Natural killer cell (primary cell): ENCODE data around the gene C19orf85. TPM values are rescaled to one million over a fixed set of nuclear protein-coding genes. Genes with fewer than 3 reads are reported as not detected.

Experiments used
- ATAC-seq, 3 donors: fragments of 150-1000 bp in 2 of 3; fragments of 200-7000 bp in 1 of 3; cut with Tn5 transposase; 1 replicate in 1 of 3; 2 replicates in 2 of 3; pipeline ENCODE4 v1.10.0; 2021; ENCODE audit warnings: mild to moderate bottlenecking in 2 of 3, moderate library complexity in 2 of 3
- DNase-seq, 2 donors: peaks; one replicate each; pipeline versions ENCODE4 v3.0.0 to v3.0.0-alpha.2; 2013 to 2021; ENCODE audit warnings: mixed read lengths in 1 of 2
- H3K27ac ChIP-seq: one replicate; pipeline ENCODE4 v1.5.1; 2013; ENCODE audit warnings: mild to moderate bottlenecking, low read length
- H3K27me3 ChIP-seq: one replicate; pipeline ENCODE4 v1.6.1; 2013; ENCODE audit warnings: low read length; ENCODE audit not compliant: control insufficient read depth, insufficient read depth
- H3K36me3 ChIP-seq: one replicate; pipeline ENCODE4 v1.6.1; 2013; ENCODE audit warnings: low read length; ENCODE audit not compliant: control insufficient read depth, insufficient read depth
- H3K4me1 ChIP-seq: one replicate; pipeline ENCODE4 v1.6.1; 2013; ENCODE audit warnings: low read length; ENCODE audit not compliant: control insufficient read depth, insufficient read depth
- H3K4me3 ChIP-seq: one replicate; pipeline ENCODE4 v1.5.1; 2013; ENCODE audit warnings: low read length
- H3K9me3 ChIP-seq: one replicate; pipeline ENCODE4 v1.6.1; 2013; ENCODE audit warnings: low read length; ENCODE audit not compliant: control insufficient read depth, insufficient read depth
- H3K27ac Mint-ChIP-seq, 2 donors: one replicate each; pipeline ENCODE4 v1.8.0; 2022; ENCODE audit warnings: mild to moderate bottlenecking in 2 of 2, mixed read lengths in 2 of 2, moderate library complexity in 1 of 2
- H3K27me3 Mint-ChIP-seq, 2 donors: one replicate each; pipeline ENCODE4 v1.8.0; 2022; ENCODE audit warnings: low read depth in 2 of 2, mixed read lengths in 2 of 2
- H3K36me3 Mint-ChIP-seq: one replicate; pipeline ENCODE4 v1.8.0; 2022; ENCODE audit warnings: mixed read lengths
- H3K4me1 Mint-ChIP-seq, 2 donors: one replicate each; pipeline ENCODE4 v1.8.0; 2022; ENCODE audit warnings: mixed read lengths in 2 of 2
- H3K4me3 Mint-ChIP-seq: one replicate; pipeline ENCODE4 v1.8.0; 2022; ENCODE audit warnings: mild to moderate bottlenecking, moderate library complexity, mixed read lengths
- H3K9me3 Mint-ChIP-seq, 2 donors: one replicate each; pipeline ENCODE4 v1.8.0; 2022; ENCODE audit warnings: mixed read lengths in 2 of 2
- CTCF ChIP-seq: fragments of 200-600 bp; IDR thresholded peaks from one replicate; pipeline ENCODE4 v1.8.0; 2022; ENCODE audit warnings: antibody characterized with exemption
- WGBS: methylation state at CpG from one replicate; pipeline ENCODE4 v1.1.7; 2013; ENCODE audit warnings: missing lambda C conversion rate; ENCODE audit not compliant: insufficient coverage; 5-methylcytosine and 5-hydroxymethylcytosine counted together
- intact Hi-C: fragments of 100-400 bp; cut with micrococcal nuclease; formaldehyde crosslinking; loops from one replicate; pipeline ENCODE4 v1.14.2; 2022
- total RNA-seq, 4 donors: library from RNA; stranded (reverse); fragments of 120-200 nt in 1 of 4; gene quantifications; one replicate each; pipeline versions ENCODE4 v1.2.3 to v1.2.4, GENCODE V29; 2013 to 2022

C19orf85 gene
- total RNA-seq, 3 donors from 2014 or later (not counting 1 experiment from before 2014, with no cell fraction given), result not detected

GRCh38 chr19:55503502-55504251, 39.1 kb upstream of the C19orf85 start:
- Mint-ChIP-seq H3K27me3 (peaks cover 0 to 3% of the 10 kb centered on the region in 2 donors), H3K36me3 (no peaks in the 10 kb centered on the region), H3K9me3 (no peaks in the 10 kb centered on the region), H3K4me3 (peak overlapping the region; percentile 95), H3K4me1 (peaks cover 13 to 14% of the 10 kb centered on the region in 2 donors), H3K27ac (peak overlapping the region; percentile 89 to 90)
- peak overlapping the region; percentile 54 for H3K4me3 ChIP-seq
- H3K36me3 ChIP-seq, result no peaks in the 10 kb centered on the region
- peak; percentile 94 for ATAC-seq
- 10% methylated on average over 64 of the region's 64 CpGs for WGBS
- peak overlapping the region; percentile 87 for H3K27ac ChIP-seq
- H3K27me3 ChIP-seq, result no peaks in the 10 kb centered on the region
- intact Hi-C loops, result loop anchor here (1.0 to 5.0 kb wide), 4 partner anchors 37 to 362 kb away; no protein-coding TSS in a partner anchor
- peaks cover 14% of the 10 kb centered on the region for H3K4me1 ChIP-seq
- DNase-seq, result peak; percentile 95 to 96
- H3K9me3 ChIP-seq, result no peaks in the 10 kb centered on the region
- TF ChIP-seq CTCF, result peak; percentile 98

- Mint-ChIP-seq H3K4me3 (peak overlapping the region; percentile 95), H3K27me3 (peaks cover 0 to 3% of the 10 kb centered on the region in 2 donors), H3K4me1 (peaks cover 13 to 14% of the 10 kb centered on the region in 2 donors), H3K27ac (peak overlapping the region; percentile 89 to 90), H3K9me3 (no peaks in the 10 kb centered on the region), H3K36me3 (no peaks in the 10 kb centered on the region)
- peak overlapping the region; percentile 54 for H3K4me3 ChIP-seq
- H3K4me1 ChIP-seq, result peaks cover 14% of the 10 kb centered on the region
- intact Hi-C loops, result loop anchor here (5.0 kb wide), 2 partner anchors 211 to 291 kb away; no protein-coding TSS in a partner anchor
- H3K27me3 ChIP-seq, result no peaks in the 10 kb centered on the region
- no peak for ATAC-seq
- DNase-seq, result peak in 1 of 2 donors; percentile 47
- no peak for TF ChIP-seq CTCF
- peak overlapping the region; percentile 87 for H3K27ac ChIP-seq
- 71% methylated on average over 17 of the region's 17 CpGs for WGBS
- H3K36me3 ChIP-seq, result no peaks in the 10 kb centered on the region
- H3K9me3 ChIP-seq, result no peaks in the 10 kb centered on the region
These were observed 38.6 kb upstream of the C19orf85 start for GRCh38 chr19:55503157-55503501.

- Histone ChIP-seq H3K36me3 (no peaks in the 10 kb centered on the region), H3K4me3 (no peak overlapping the region), H3K4me1 (peaks cover 14% of the 10 kb centered on the region), H3K27ac (no peak overlapping the region), H3K9me3 (no peaks in the 10 kb centered on the region), H3K27me3 (no peaks in the 10 kb centered on the region)
- Mint-ChIP-seq H3K36me3 (no peaks in the 10 kb centered on the region), H3K27ac (peak overlapping the region; percentile 2 to 89), H3K4me3 (peak overlapping the region; percentile 14), H3K9me3 (no peaks in the 10 kb centered on the region), H3K27me3 (no peaks in the 10 kb centered on the region), H3K4me1 (peaks cover 13 to 14% of the 10 kb centered on the region in 2 donors)
- intact Hi-C loops, result loop anchor here (5.0 kb wide), 2 partner anchors 210 to 290 kb away; no protein-coding TSS in a partner anchor
- DNase-seq (no peak), ATAC-seq (no peak)
- 90% methylated on average over 9 of the region's 9 CpGs for WGBS
- no peak for TF ChIP-seq CTCF
These were observed 37.8 kb upstream of the C19orf85 start for GRCh38 chr19:55502197-55502952.
